ENCODE measurements around the gene KIF1A.

KIF1A gene

GRCh38 chr2:240786871-240787311 lies 33.1 kb downstream of the KIF1A start:
- H3K4me3 ChIP-seq (ENCODE audit: low read length) = no peak overlapping the region
- TF ChIP-seq CTCF (conservative IDR thresholded peaks at IDR 0.05; ENCODE audit: low read length) = no peak
- DNase-seq (ENCODE audit: low read depth) = no peak

GRCh38 chr2:240786355-240786841 lies 33.6 kb downstream of the KIF1A start:
- no peak for TF ChIP-seq CTCF (conservative IDR thresholded peaks at IDR 0.05; ENCODE audit: low read length)
- H3K4me3 ChIP-seq (ENCODE audit: low read length) = no peak overlapping the region
- DNase-seq (ENCODE audit: low read depth) = no peak

GRCh38 chr2:240785424-240786335 lies 34.3 kb downstream of the KIF1A start:
- DNase-seq (ENCODE audit: low read depth) = no peak
- no peak overlapping the region for H3K4me3 ChIP-seq (ENCODE audit: low read length)
- TF ChIP-seq CTCF (conservative IDR thresholded peaks at IDR 0.05; ENCODE audit: low read length) = no peak

- no peak for TF ChIP-seq CTCF (conservative IDR thresholded peaks at IDR 0.05; ENCODE audit: low read length)
- no peak overlapping the region for H3K4me3 ChIP-seq (ENCODE audit: low read length)
- no peak for DNase-seq (ENCODE audit: low read depth)
Observed at GRCh38 chr2:240784629-240785423, 35.2 kb downstream of the KIF1A start.

GRCh38 chr2:240783819-240784621 lies 36.0 kb downstream of the KIF1A start:
- no peak for DNase-seq (ENCODE audit: low read depth)
- H3K4me3 ChIP-seq (ENCODE audit: low read length) = no peak overlapping the region
- no peak for TF ChIP-seq CTCF (conservative IDR thresholded peaks at IDR 0.05; ENCODE audit: low read length)

GRCh38 chr2:240782886-240783818 lies 36.9 kb downstream of the KIF1A start:
- no peak for DNase-seq (ENCODE audit: low read depth)
- H3K4me3 ChIP-seq (ENCODE audit: low read length) = no peak overlapping the region
- no peak for TF ChIP-seq CTCF (conservative IDR thresholded peaks at IDR 0.05; ENCODE audit: low read length)
